Progenitor cell of endocrine pancreas (in vitro differentiated cells): ENCODE measurements around the gene MLIP. TPM values are rescaled to one million over a fixed set of nuclear protein-coding genes. Genes with fewer than 3 reads are reported as not detected.

Experiments used
- DNase-seq: peaks from one replicate; pipeline ENCODE4 v3.0.0; 2021; ENCODE audit warnings: low spot score; ENCODE audit not compliant: unreplicated experiment
- H3K27ac Mint-ChIP-seq: 2 replicates; pipeline ENCODE4 v1.8.0; 2021; ENCODE audit warnings: mild to moderate bottlenecking, moderate library complexity, mixed read lengths
- H3K27me3 Mint-ChIP-seq: 2 replicates; pipeline ENCODE4 v1.8.0; 2021; ENCODE audit warnings: mixed read lengths
- H3K36me3 Mint-ChIP-seq: 2 replicates; pipeline ENCODE4 v1.8.0; 2022; ENCODE audit warnings: mixed read lengths; ENCODE audit not compliant: insufficient read depth
- H3K4me1 Mint-ChIP-seq: 2 replicates; pipeline ENCODE4 v1.8.0; 2021; ENCODE audit warnings: low read depth, mixed read lengths
- H3K4me3 Mint-ChIP-seq: 2 replicates; pipeline ENCODE4 v1.8.0; 2021; ENCODE audit warnings: low read depth, mild to moderate bottlenecking, moderate library complexity, mixed read lengths
- H3K9me3 Mint-ChIP-seq: 2 replicates; pipeline ENCODE4 v1.8.0; 2021; ENCODE audit warnings: low read depth, mixed read lengths
- CTCF ChIP-seq: fragments of 200-600 bp; sonication (generic); IDR thresholded peaks from one replicate; pipeline ENCODE4 v1.5.0; 2021; ENCODE audit warnings: antibody characterized with exemption, mild to moderate bottlenecking; ENCODE audit not compliant: unreplicated experiment
- total RNA-seq: library from RNA; stranded (reverse); gene quantifications from 2 replicates; pipeline ENCODE4 v1.2.1, GENCODE V29; 2021

The MLIP gene
- total RNA-seq, 1 donor from 2014 or later: not detected

GRCh38 chr6:54108271-54108670 is 3.0 kb upstream of the MLIP start:
- H3K27ac Mint-ChIP-seq: no peak overlapping the region
- H3K4me1 Mint-ChIP-seq: peaks cover 8% of the 10 kb centered on the region
- no peak overlapping the region for H3K4me3 Mint-ChIP-seq
- peaks cover 6% of the 10 kb centered on the region for H3K27me3 Mint-ChIP-seq
- TF ChIP-seq CTCF: no peak
- no peaks in the 10 kb centered on the region for H3K9me3 Mint-ChIP-seq
- no peaks in the 10 kb centered on the region for H3K36me3 Mint-ChIP-seq
- no peak for DNase-seq

- no peak for TF ChIP-seq CTCF
These were observed 1.7 kb upstream of the MLIP start for GRCh38 chr6:54109586-54109985.

DNA sequence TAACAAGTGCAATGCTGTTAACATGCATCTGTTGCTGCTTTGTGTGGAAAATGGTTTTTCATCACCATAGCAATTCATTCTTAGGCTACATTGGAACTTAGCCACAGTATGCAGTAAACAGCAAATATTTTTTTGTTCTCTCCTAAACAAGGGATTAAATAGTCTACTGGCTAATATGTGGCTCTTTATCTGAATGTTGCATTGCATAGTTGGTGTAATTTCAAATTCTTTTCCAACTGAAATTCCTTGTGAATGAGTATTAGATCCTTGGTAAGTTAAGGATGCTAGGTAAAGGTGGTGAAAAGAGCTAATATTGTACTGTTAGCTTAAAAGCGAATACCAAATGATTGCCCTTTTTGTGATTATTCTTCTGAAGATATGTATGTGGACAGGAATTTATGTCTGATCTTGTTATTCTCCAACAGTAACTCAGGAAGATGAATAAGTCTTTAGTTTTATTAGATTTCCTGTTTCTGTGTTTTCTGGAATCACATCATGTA is 958 bp downstream of the MLIP start:
- Mint-ChIP-seq H3K9me3 (peaks cover 4% of the 10 kb centered on the region), H3K36me3 (no peaks in the 10 kb centered on the region), H3K27me3 (peaks cover 2% of the 10 kb centered on the region), H3K4me3 (no peak overlapping the region), H3K4me1 (peaks cover 8% of the 10 kb centered on the region), H3K27ac (no peak overlapping the region)
- no peak for TF ChIP-seq CTCF
- DNase-seq: no peak

More at GRCh38 chr6:54109586-54109985, 1.7 kb upstream of the MLIP start:
- Mint-ChIP-seq H3K4me3 (no peak overlapping the region), H3K9me3 (no peaks in the 10 kb centered on the region), H3K4me1 (peaks cover 8% of the 10 kb centered on the region), H3K27me3 (peaks cover 6% of the 10 kb centered on the region), H3K27ac (no peak overlapping the region), H3K36me3 (no peaks in the 10 kb centered on the region)
- no peak for DNase-seq

- Mint-ChIP-seq H3K27ac (no peak overlapping the region), H3K27me3 (peaks cover 2% of the 10 kb centered on the region), H3K9me3 (peaks cover 7% of the 10 kb centered on the region), H3K4me1 (peaks cover 8% of the 10 kb centered on the region), H3K36me3 (no peaks in the 10 kb centered on the region), H3K4me3 (no peak overlapping the region)
- DNase-seq: no peak
- TF ChIP-seq CTCF: no peak
These were observed 3.7 kb downstream of the MLIP start for GRCh38 chr6:54114991-54115390.

- H3K27me3 Mint-ChIP-seq: peaks cover 2% of the 10 kb centered on the region
- no peak overlapping the region for H3K27ac Mint-ChIP-seq
- TF ChIP-seq CTCF: no peak
- H3K4me3 Mint-ChIP-seq: no peak overlapping the region
- H3K4me1 Mint-ChIP-seq: peaks cover 8% of the 10 kb centered on the region
- no peaks in the 10 kb centered on the region for H3K36me3 Mint-ChIP-seq
- H3K9me3 Mint-ChIP-seq: peaks cover 10% of the 10 kb centered on the region
- DNase-seq: no peak
These were observed 4.7 kb downstream of the MLIP start for GRCh38 chr6:54115966-54116365.
